HG03103 (cell line): ENCODE results near the gene LHX3.

Source experiments
- ATAC-seq: cut with Tn5 transposase; IDR thresholded peaks from one replicate; pipeline ENCODE4 v1.9.1; 2021; ENCODE audit warnings: low read depth; ENCODE audit not compliant: unreplicated experiment

LHX3 gene

GRCh38 chr9:136228107-136228875, 23.4 kb upstream of the LHX3 start:
- ATAC-seq = no peak

- no peak for ATAC-seq
Observed at GRCh38 chr9:136226680-136227407, 21.9 kb upstream of the LHX3 start.

DNA sequence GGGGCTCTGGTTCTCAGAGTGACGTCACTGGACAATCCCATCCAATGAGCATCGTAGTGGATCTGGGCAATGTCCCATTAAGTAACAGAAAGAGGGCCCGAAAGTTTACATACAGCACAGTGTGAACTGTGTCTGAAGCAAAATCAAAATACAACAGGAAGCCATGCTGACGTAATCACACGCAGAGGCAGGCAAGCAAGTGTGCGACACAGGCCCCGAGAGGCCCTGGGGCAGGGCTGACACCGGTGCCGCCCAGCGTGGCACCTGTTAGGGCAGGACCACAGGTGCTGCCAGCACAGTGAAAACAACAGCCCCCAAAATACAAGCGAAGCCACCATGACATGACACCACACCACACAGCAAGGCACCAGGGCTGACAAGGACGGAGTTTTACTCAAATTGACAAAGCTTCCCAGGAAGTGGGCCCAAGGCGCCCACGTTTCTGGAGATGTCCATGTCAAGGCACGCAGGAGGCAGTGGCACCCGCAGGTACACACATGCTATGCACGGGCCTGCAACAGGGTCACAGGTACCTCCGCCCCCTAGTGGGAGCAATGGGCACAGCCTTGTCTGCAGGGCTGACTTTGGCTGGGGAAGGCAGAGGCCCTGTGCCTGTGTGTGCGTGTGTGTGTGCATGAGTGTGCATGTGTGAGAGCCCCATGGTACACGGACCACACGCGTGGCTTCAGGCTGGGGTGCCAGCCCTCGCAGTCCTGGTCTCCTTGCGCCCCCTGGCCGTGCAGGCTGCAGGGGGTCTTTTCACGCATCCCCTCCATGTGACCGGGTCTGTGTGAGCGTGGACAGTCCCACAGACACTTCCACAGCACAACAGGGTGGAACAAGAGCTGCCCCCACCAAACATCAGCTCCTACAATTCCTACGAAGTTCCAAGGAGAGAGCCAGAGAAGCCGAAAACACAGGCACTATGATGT, 21.1 kb upstream of the LHX3 start:
- ATAC-seq = no peak

DNA sequence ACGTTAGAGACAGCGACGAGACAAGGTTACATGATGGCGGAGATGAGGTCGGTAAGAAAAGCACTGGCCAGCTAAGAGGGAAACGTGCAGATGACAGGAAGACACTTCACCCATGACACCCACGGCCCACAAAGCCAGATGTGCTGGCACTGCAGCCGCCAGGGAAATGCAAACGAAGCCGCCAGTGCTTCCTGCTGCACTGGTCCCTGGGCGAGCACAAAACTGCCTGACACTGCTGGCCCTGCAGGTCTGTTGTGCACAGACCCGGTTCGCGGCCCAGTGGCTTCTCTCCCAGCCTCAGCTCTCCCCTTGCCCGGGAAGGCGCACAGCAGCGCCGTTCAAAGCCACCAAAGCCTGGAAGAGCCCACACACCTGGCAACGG, 20.4 kb upstream of the LHX3 start:
- no peak for ATAC-seq

DNA sequence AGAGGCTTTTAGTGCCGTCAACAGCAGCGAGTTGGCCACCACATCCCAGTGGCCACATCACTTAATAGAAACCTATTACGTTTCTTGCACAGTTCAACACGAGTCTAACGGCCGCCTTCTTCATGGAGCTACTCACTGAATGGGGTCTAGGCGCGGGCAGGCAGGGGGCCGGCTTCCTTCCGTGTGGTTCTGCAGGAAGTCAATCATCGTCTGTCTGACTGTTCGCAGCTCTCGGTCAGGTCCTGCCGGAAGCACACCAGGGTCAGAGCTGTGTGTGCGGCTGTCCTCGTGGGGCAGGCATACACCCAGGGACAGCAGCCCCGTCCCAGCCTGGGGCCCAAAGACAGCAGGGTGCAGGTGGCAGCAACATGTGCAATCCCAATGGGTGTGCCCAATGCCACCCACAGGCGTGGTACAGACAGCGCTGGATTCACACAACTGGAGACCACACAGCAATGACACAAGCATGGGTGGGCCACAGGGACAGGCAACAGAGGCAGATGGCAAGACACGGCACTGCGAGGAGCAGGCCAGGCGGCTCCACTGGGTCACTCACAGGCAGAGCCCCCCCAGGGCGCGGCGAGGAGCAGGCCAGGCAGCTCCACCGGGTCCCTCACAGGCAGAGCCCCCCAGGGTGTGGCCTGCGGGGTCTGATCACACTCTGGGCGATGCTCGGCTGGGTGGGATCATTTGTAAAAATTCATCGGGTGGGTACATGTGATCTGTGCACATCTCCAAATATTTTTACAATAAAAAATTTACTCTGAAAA, 19.1 kb upstream of the LHX3 start:
- no peak for ATAC-seq

- ATAC-seq = no peak
Observed at GRCh38 chr9:136222906-136223285, 18.0 kb upstream of the LHX3 start.

GRCh38 chr9:136222166-136222905, 17.4 kb upstream of the LHX3 start:
- no peak for ATAC-seq

- ATAC-seq = no peak
Observed at GRCh38 chr9:136220017-136220729, 15.2 kb upstream of the LHX3 start.

DNA sequence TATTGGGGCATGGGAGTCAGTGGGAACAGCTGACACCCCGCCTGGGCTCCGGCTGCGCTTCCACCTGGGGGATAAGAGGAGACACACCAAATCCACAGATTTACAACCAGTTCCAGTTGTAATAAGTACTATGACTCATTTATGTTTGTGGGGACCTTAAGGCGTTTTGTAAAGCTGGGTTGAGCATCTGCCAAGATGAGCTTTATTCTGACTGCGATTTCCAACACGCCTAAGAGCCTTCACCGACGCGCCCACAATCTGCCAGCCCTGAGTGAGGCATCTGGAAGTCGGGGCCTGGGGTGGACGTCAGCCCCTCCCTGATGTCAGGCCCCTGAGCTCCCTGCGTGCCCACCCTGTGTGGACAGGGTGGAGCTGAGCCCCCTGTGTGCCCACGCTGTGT, 14.3 kb upstream of the LHX3 start:
- no peak for ATAC-seq

DNA sequence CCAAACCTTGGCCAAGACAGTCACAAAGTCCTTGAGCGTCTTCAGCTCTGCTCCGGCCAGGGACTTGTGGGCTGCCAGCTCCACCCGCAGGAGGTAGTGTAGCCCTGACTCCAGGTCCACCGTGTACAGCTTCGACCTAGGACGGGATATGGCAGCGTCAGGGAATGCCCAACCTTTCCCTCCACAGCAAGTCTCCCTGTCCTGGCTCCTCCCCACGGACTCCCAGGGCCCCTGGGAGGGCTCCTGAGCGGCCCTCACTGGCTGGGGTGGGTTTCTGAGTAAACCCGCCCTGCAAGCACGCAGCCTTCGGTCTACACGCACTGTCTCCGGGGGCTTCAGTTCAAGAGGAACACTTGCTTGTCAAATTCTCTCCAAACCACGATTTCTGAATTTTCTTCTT, 13.7 kb upstream of the LHX3 start:
- no peak for ATAC-seq

GRCh38 chr9:136218271-136218670, 13.3 kb upstream of the LHX3 start:
- no peak for ATAC-seq

DNA sequence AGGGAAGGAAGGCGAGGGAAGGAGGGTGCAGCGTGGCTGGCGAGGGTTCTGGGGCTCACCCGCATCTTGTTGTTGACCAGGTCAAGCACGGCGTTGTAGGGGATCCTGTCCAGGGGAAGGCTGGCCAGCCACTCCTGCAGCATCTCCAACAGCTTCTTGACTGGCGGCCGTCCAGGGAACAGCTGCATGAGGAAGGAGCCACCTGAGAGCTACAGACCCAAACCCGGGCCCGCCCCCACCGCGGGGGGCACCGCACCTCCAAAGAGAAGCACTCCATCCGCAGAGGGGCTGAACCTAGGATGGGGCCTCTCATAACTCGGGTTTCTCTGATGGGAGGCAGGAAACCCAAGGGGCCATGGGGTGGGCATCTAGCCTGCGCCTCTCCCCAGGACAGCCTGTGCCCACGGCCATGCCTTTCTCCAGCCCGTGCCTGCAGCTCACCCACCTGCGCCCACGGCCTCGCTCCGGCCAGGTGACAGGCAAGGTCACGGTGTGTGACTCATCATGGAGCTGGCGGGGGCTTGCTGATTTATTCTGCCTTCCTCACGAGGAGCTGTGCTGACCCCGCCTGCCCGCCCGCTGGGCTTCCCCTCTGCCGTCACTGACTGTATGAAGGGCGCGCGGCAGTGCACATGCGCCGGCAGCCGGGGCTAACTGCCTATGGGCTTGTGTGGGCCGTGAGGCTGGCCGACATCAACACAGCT, 11.8 kb upstream of the LHX3 start:
- ATAC-seq = no peak

- no peak for ATAC-seq
Observed at GRCh38 chr9:136213733-136214132, 8.8 kb upstream of the LHX3 start.

GRCh38 chr9:136212345-136212950, 7.5 kb upstream of the LHX3 start:
- no peak for ATAC-seq

DNA sequence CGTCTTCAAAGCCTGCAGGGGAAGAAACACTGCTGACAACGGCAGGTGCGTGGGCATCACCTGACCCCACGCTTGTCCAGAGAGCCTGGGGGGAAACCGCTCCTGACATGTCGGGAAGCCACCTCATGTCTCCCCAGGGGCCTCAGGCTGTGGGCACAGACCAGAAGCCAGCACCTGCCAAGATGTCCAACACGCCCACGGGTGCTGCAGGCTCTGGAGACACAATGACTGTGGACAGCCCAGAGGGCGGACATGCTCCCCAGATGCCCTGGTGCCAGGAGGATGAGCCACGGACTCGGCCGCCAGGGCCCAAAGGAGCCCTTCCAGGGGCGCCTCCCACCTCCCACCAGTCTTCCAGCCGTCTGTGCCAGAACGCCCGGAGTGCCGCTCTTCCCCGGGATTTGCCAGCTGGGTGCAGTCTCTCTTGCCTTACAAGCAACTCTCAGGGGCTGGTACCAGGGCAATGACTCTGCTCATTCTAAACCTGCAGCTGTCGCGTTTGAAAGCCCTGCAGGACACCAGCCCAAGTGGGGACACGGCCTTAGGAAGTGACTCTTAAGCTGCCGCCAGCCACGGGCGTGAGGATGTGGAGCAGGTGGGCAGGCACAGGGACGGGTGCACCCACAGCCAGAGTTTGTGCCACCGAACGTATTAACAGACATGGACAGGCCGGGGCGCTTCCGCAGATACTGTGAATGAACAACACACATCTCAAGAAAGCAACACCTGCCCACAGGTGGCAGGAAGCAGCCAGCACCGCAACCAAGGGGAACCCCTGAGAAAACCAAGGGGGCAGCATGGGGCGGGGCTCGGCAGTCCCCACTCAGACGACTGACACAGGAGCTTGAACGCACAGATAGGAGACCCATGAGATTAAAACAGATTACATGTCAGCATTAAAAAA, 6.8 kb upstream of the LHX3 start:
- ATAC-seq = no peak

DNA sequence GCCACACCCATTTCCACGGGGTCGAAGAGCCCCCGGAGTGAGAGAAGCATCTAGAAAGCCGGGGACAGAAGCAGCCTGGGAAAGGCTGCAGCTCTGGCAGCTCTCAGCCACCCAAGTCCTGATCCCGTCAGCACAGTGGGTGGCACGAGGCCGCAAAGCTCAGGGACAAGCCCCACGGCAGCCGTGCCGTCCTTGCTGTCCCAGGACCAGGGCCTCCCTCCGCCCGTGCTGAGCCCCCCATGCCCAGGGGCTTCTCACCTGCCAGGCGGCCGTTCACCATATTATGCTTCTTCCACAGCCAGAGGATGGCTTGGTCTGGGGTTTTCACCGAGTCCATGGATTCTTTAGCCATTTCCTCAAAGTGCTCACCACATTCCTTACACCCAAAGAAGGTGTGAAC, 6.1 kb upstream of the LHX3 start:
- no peak for ATAC-seq

GRCh38 chr9:136210276-136210675, 5.3 kb upstream of the LHX3 start:
- ATAC-seq = no peak
